NCI-H187 treated with DMSO at 0.1 percent for 48 hours (cell line): Measurements from ENCODE around the gene KTN1.

Experiments
- DNase-seq: peaks from one replicate; lab custom pipeline; 2025; lab: John Stamatoyannopoulos, UW

KTN1 gene

GRCh38 chr14:55579724-55580469, at the start of gene KTN1:
Gene KTN1, plus strand, starts transcription at chr14:55580207. Its CDS starts 31,842 bp downstream, at chr14:55612049.
- DNase-seq: peak; percentile 11

- no peak for DNase-seq
These were observed 49.5 kb upstream of the KTN1 start for GRCh38 chr14:55530464-55530863.

GRCh38 chr14:55532645-55533344, 47.2 kb upstream of the KTN1 start:
- no peak for DNase-seq

GRCh38 chr14:55533960-55534359, 46.0 kb upstream of the KTN1 start:
- no peak for DNase-seq

- DNase-seq: no peak
These were observed 44.3 kb upstream of the KTN1 start for GRCh38 chr14:55535516-55536203.

GRCh38 chr14:55536204-55536708, 43.8 kb upstream of the KTN1 start:
- no peak for DNase-seq

GRCh38 chr14:55537782-55538181, 42.2 kb upstream of the KTN1 start:
- no peak for DNase-seq

GRCh38 chr14:55539975-55540374, 40.0 kb upstream of the KTN1 start:
- DNase-seq: no peak

- DNase-seq: no peak
These were observed 38.9 kb upstream of the KTN1 start for GRCh38 chr14:55540847-55541773.

GRCh38 chr14:55545779-55546178, 34.2 kb upstream of the KTN1 start:
- DNase-seq: no peak

- no peak for DNase-seq
These were observed 33.7 kb upstream of the KTN1 start for GRCh38 chr14:55546212-55546874.

- no peak for DNase-seq
These were observed 32.2 kb upstream of the KTN1 start for GRCh38 chr14:55547650-55548315.

GRCh38 chr14:55553791-55554190, 26.2 kb upstream of the KTN1 start:
- no peak for DNase-seq

GRCh38 chr14:55556929-55557623, 22.9 kb upstream of the KTN1 start:
- peak; percentile 54 for DNase-seq

- DNase-seq: no peak
These were observed 17.9 kb upstream of the KTN1 start for GRCh38 chr14:55562135-55562534.

- DNase-seq: no peak
These were observed 11.4 kb upstream of the KTN1 start for GRCh38 chr14:55568618-55569017.

- no peak for DNase-seq
These were observed 8.7 kb upstream of the KTN1 start for GRCh38 chr14:55571125-55571889.

- no peak for DNase-seq
These were observed 7.4 kb upstream of the KTN1 start for GRCh38 chr14:55572578-55572977.

- no peak for DNase-seq
These were observed 5.0 kb upstream of the KTN1 start for GRCh38 chr14:55574988-55575387.
